ENCODE results near the gene QSER1.

Gene QSER1

DNA sequence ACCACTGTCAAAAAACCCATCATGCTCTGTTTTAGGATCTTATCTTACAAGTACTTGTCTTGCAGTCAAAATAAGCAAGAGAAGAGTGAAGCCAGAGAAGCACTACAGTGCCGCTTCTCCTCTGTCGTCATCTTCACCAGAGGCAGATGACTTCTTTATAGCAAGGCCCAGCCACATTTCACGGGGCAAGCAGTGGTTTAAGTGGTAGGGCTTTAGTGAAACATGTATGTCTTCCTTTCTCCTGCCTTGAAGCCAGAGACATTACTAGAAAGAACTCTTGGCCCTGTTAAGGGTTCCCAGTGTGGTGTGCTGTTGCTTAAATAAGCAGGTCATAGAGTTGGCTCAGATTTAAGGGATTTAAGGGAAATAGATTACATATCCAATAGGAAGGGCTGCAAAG, 80.2 kb downstream of the QSER1 start:
- H3K27me3 ChIP-seq (ENCODE audit: control insufficient read depth in 5 of 5, insufficient read depth in 4 of 5, low read length in 5 of 5) = no peaks in the 10 kb centered on the region
- no peak overlapping the region for H3K4me3 ChIP-seq (ENCODE audit: low read depth in 1 of 5, low read length in 5 of 5)
- no peaks in the 10 kb centered on the region for H3K9me3 ChIP-seq (ENCODE audit: control insufficient read depth in 5 of 5, low read length in 5 of 5)
- peaks cover 0 to 3% (median 0%) of the 10 kb centered on the region in 5 donors for H3K4me1 ChIP-seq (ENCODE audit: control insufficient read depth in 5 of 5, insufficient read depth in 5 of 5, low read length in 5 of 5)
- peaks cover 14 to 51% (median 28%) of the 10 kb centered on the region in 5 donors for H3K36me3 ChIP-seq (ENCODE audit: control insufficient read depth in 5 of 5, insufficient read depth in 5 of 5, low read length in 5 of 5)
- no peak overlapping the region for H3K27ac ChIP-seq (ENCODE audit: low read depth, low read length)
- H3K9ac ChIP-seq (ENCODE audit: low read length in 5 of 5) = no peak overlapping the region

GRCh38 chr11:32982626-32983025, 90.0 kb downstream of the QSER1 start:
- Histone ChIP-seq H3K9me3 (ENCODE audit: control insufficient read depth in 5 of 5, low read length in 5 of 5) (no peaks in the 10 kb centered on the region), H3K36me3 (ENCODE audit: control insufficient read depth in 5 of 5, insufficient read depth in 5 of 5, low read length in 5 of 5) (peaks cover 7 to 17% (median 9%) of the 10 kb centered on the region in 5 donors), H3K9ac (ENCODE audit: low read length in 5 of 5) (no peak overlapping the region), H3K27me3 (ENCODE audit: control insufficient read depth in 5 of 5, insufficient read depth in 4 of 5, low read length in 5 of 5) (no peaks in the 10 kb centered on the region), H3K4me3 (ENCODE audit: low read depth in 1 of 5, low read length in 5 of 5) (no peak overlapping the region), H3K4me1 (ENCODE audit: control insufficient read depth in 5 of 5, insufficient read depth in 5 of 5, low read length in 5 of 5) (no peaks in the 10 kb centered on the region), H3K27ac (ENCODE audit: low read depth, low read length) (no peak overlapping the region)

- no peak overlapping the region for H3K9ac ChIP-seq (ENCODE audit: low read length in 5 of 5)
- no peaks in the 10 kb centered on the region for H3K9me3 ChIP-seq (ENCODE audit: control insufficient read depth in 5 of 5, low read length in 5 of 5)
- H3K27me3 ChIP-seq (ENCODE audit: control insufficient read depth in 5 of 5, insufficient read depth in 4 of 5, low read length in 5 of 5) = no peaks in the 10 kb centered on the region
- no peak overlapping the region for H3K27ac ChIP-seq (ENCODE audit: low read depth, low read length)
- no peaks in the 10 kb centered on the region for H3K4me1 ChIP-seq (ENCODE audit: control insufficient read depth in 5 of 5, insufficient read depth in 5 of 5, low read length in 5 of 5)
- H3K4me3 ChIP-seq (ENCODE audit: low read depth in 1 of 5, low read length in 5 of 5) = no peak overlapping the region
- peaks cover 4 to 9% (median 5%) of the 10 kb centered on the region in 5 donors for H3K36me3 ChIP-seq (ENCODE audit: control insufficient read depth in 5 of 5, insufficient read depth in 5 of 5, low read length in 5 of 5)
These were observed 90.9 kb downstream of the QSER1 start for GRCh38 chr11:32983506-32983905.

- Histone ChIP-seq H3K27me3 (ENCODE audit: control insufficient read depth in 5 of 5, insufficient read depth in 4 of 5, low read length in 5 of 5) (no peaks in the 10 kb centered on the region), H3K4me3 (ENCODE audit: low read depth in 1 of 5, low read length in 5 of 5) (no peak overlapping the region), H3K4me1 (ENCODE audit: control insufficient read depth in 5 of 5, insufficient read depth in 5 of 5, low read length in 5 of 5) (no peaks in the 10 kb centered on the region), H3K9ac (ENCODE audit: low read length in 5 of 5) (no peak overlapping the region), H3K9me3 (ENCODE audit: control insufficient read depth in 5 of 5, low read length in 5 of 5) (no peaks in the 10 kb centered on the region), H3K27ac (ENCODE audit: low read depth, low read length) (no peak overlapping the region), H3K36me3 (ENCODE audit: control insufficient read depth in 5 of 5, insufficient read depth in 5 of 5, low read length in 5 of 5) (no peaks in the 10 kb centered on the region)
These were observed 93.0 kb downstream of the QSER1 start for GRCh38 chr11:32985600-32985999.

- H3K9me3 ChIP-seq (ENCODE audit: control insufficient read depth in 5 of 5, low read length in 5 of 5) = peaks cover 5 to 13% (median 10%) of the 10 kb centered on the region in 5 donors
- H3K4me1 ChIP-seq (ENCODE audit: control insufficient read depth in 5 of 5, insufficient read depth in 5 of 5, low read length in 5 of 5) = no peaks in the 10 kb centered on the region
- H3K27ac ChIP-seq (ENCODE audit: low read depth, low read length) = no peak overlapping the region
- H3K36me3 ChIP-seq (ENCODE audit: control insufficient read depth in 5 of 5, insufficient read depth in 5 of 5, low read length in 5 of 5) = no peaks in the 10 kb centered on the region
- no peak overlapping the region for H3K9ac ChIP-seq (ENCODE audit: low read length in 5 of 5)
- H3K4me3 ChIP-seq (ENCODE audit: low read depth in 1 of 5, low read length in 5 of 5) = no peak overlapping the region
- no peaks in the 10 kb centered on the region for H3K27me3 ChIP-seq (ENCODE audit: control insufficient read depth in 5 of 5, insufficient read depth in 4 of 5, low read length in 5 of 5)
These were observed 95.2 kb downstream of the QSER1 start for GRCh38 chr11:32987851-32988250.

DNA sequence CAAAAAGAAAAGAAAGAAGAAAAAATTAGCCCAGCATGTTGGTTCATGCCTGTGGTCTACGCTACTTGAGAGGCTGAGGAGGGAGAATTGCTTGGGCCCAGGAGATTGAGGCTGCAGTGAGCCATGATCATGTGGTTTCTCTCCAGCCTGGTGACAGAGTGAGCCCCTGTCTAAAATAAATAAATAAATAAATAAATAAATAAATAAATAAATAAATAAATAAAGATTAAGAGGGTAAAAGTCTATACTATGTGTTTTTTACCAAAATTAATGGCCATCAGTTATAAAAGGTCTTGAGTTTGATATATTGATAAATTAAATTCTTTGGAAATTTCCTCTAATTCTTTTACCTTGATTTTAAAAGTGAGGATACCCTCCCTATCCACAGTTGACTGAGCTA, 97.9 kb downstream of the QSER1 start:
- Histone ChIP-seq H3K36me3 (ENCODE audit: control insufficient read depth in 5 of 5, insufficient read depth in 5 of 5, low read length in 5 of 5) (no peaks in the 10 kb centered on the region), H3K4me1 (ENCODE audit: control insufficient read depth in 5 of 5, insufficient read depth in 5 of 5, low read length in 5 of 5) (no peaks in the 10 kb centered on the region), H3K9ac (ENCODE audit: low read length in 5 of 5) (no peak overlapping the region), H3K4me3 (ENCODE audit: low read depth in 1 of 5, low read length in 5 of 5) (no peak overlapping the region), H3K27me3 (ENCODE audit: control insufficient read depth in 5 of 5, insufficient read depth in 4 of 5, low read length in 5 of 5) (no peaks in the 10 kb centered on the region), H3K9me3 (ENCODE audit: control insufficient read depth in 5 of 5, low read length in 5 of 5) (peaks cover 5 to 16% (median 10%) of the 10 kb centered on the region in 5 donors), H3K27ac (ENCODE audit: low read depth, low read length) (no peak overlapping the region)

- peaks cover 5 to 16% (median 10%) of the 10 kb centered on the region in 5 donors for H3K9me3 ChIP-seq (ENCODE audit: control insufficient read depth in 5 of 5, low read length in 5 of 5)
- no peak overlapping the region for H3K9ac ChIP-seq (ENCODE audit: low read length in 5 of 5)
- H3K4me1 ChIP-seq (ENCODE audit: control insufficient read depth in 5 of 5, insufficient read depth in 5 of 5, low read length in 5 of 5) = no peaks in the 10 kb centered on the region
- no peaks in the 10 kb centered on the region for H3K27me3 ChIP-seq (ENCODE audit: control insufficient read depth in 5 of 5, insufficient read depth in 4 of 5, low read length in 5 of 5)
- H3K27ac ChIP-seq (ENCODE audit: low read depth, low read length) = no peak overlapping the region
- H3K4me3 ChIP-seq (ENCODE audit: low read depth in 1 of 5, low read length in 5 of 5) = no peak overlapping the region
- H3K36me3 ChIP-seq (ENCODE audit: control insufficient read depth in 5 of 5, insufficient read depth in 5 of 5, low read length in 5 of 5) = no peaks in the 10 kb centered on the region
These were observed 98.8 kb downstream of the QSER1 start for GRCh38 chr11:32991427-32991826.

DNA sequence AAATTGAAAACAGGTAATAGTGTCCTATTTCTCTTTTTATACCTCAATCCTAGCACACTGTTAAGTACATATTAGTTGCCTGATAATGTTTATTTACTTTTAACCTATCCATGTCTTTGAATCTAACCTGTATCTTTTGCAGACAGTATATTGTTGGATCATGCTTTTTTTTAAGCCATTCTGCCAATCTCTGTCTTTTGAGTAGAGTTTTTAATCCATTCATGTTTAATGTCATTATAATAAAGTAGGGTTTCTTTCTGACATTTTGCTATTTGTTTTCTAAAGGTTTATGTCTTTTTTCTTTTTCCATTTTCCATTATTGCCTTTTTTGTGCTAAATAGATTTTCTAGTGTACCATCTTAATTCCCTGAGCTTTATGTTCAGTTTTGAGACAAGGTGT, 99.3 kb downstream of the QSER1 start:
- Histone ChIP-seq H3K36me3 (ENCODE audit: control insufficient read depth in 5 of 5, insufficient read depth in 5 of 5, low read length in 5 of 5) (no peaks in the 10 kb centered on the region), H3K4me1 (ENCODE audit: control insufficient read depth in 5 of 5, insufficient read depth in 5 of 5, low read length in 5 of 5) (no peaks in the 10 kb centered on the region), H3K27me3 (ENCODE audit: control insufficient read depth in 5 of 5, insufficient read depth in 4 of 5, low read length in 5 of 5) (no peaks in the 10 kb centered on the region), H3K9me3 (ENCODE audit: control insufficient read depth in 5 of 5, low read length in 5 of 5) (peaks cover 5 to 16% (median 10%) of the 10 kb centered on the region in 5 donors), H3K4me3 (ENCODE audit: low read depth in 1 of 5, low read length in 5 of 5) (no peak overlapping the region), H3K9ac (ENCODE audit: low read length in 5 of 5) (no peak overlapping the region), H3K27ac (ENCODE audit: low read depth, low read length) (no peak overlapping the region)

DNA sequence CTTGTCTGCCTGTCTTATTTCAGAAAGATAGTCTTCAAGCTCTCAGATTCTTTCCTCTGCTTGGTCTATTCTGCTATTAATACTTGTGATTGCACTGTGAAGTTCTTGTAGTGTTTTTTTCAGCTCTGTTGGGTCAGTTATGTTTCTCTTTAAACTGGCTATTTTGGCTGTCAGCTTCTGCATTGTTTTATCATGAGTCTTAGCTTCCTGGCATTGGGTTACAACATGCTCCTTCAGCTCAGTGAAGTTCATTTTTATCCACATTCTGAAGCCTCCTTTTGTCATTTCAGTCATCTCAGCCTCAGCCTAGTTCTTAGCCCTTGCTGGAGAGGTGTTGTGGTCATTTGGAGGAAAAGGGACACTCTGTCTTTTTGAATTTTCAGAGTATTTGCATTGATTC, 107.6 kb downstream of the QSER1 start:
- no peaks in the 10 kb centered on the region for H3K36me3 ChIP-seq (ENCODE audit: control insufficient read depth in 5 of 5, insufficient read depth in 5 of 5, low read length in 5 of 5)
- H3K27ac ChIP-seq (ENCODE audit: low read depth, low read length) = no peak overlapping the region
- H3K27me3 ChIP-seq (ENCODE audit: control insufficient read depth in 5 of 5, insufficient read depth in 4 of 5, low read length in 5 of 5) = no peaks in the 10 kb centered on the region

GRCh38 chr11:33001281-33001680, 108.7 kb downstream of the QSER1 start:
- H3K9me3 ChIP-seq (ENCODE audit: control insufficient read depth in 5 of 5, low read length in 5 of 5) = no peaks in the 10 kb centered on the region
- H3K4me1 ChIP-seq (ENCODE audit: control insufficient read depth in 5 of 5, insufficient read depth in 5 of 5, low read length in 5 of 5) = no peaks in the 10 kb centered on the region

More for the DNA sequence above, 107.6 kb downstream of the QSER1 start:
- Histone ChIP-seq H3K4me1 (ENCODE audit: control insufficient read depth in 5 of 5, insufficient read depth in 5 of 5, low read length in 5 of 5) (no peaks in the 10 kb centered on the region), H3K9ac (ENCODE audit: low read length in 5 of 5) (no peak overlapping the region), H3K4me3 (ENCODE audit: low read depth in 1 of 5, low read length in 5 of 5) (no peak overlapping the region), H3K9me3 (ENCODE audit: control insufficient read depth in 5 of 5, low read length in 5 of 5) (no peaks in the 10 kb centered on the region)

More at GRCh38 chr11:33001281-33001680, 108.7 kb downstream of the QSER1 start:
- H3K9ac ChIP-seq (ENCODE audit: low read length in 5 of 5) = no peak overlapping the region
- H3K27me3 ChIP-seq (ENCODE audit: control insufficient read depth in 5 of 5, insufficient read depth in 4 of 5, low read length in 5 of 5) = no peaks in the 10 kb centered on the region
- no peaks in the 10 kb centered on the region for H3K36me3 ChIP-seq (ENCODE audit: control insufficient read depth in 5 of 5, insufficient read depth in 5 of 5, low read length in 5 of 5)
- H3K4me3 ChIP-seq (ENCODE audit: low read depth in 1 of 5, low read length in 5 of 5) = no peak overlapping the region
- H3K27ac ChIP-seq (ENCODE audit: low read depth, low read length) = no peak overlapping the region
